HG02981 (cell line): ENCODE measurements around the gene TICAM2.

Experiments used
- ATAC-seq: cut with Tn5 transposase; IDR thresholded peaks from one replicate; pipeline ENCODE4 v1.9.1; 2021; ENCODE audit warnings: mild to moderate bottlenecking, moderate library complexity; ENCODE audit not compliant: unreplicated experiment

The TICAM2 gene

DNA sequence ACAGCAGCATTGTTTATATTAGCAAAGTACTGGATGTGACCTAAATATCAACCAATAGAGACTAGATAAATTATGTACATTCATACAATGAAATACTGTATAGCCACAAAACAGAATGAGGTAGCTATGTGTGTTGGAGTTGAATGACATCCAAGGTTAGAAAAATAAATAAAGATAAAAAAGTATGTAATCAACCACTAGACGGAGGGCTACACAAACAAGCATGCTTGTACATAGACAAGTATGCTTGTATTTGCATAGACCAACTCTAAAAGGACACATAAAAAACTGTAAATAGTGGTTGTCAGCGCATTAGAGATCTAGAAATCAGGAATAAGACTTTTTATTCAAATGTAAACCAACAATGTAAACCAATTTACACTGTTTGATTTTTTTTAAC is 60.7 kb downstream of the TICAM2 start:
- ATAC-seq, result no peak

DNA sequence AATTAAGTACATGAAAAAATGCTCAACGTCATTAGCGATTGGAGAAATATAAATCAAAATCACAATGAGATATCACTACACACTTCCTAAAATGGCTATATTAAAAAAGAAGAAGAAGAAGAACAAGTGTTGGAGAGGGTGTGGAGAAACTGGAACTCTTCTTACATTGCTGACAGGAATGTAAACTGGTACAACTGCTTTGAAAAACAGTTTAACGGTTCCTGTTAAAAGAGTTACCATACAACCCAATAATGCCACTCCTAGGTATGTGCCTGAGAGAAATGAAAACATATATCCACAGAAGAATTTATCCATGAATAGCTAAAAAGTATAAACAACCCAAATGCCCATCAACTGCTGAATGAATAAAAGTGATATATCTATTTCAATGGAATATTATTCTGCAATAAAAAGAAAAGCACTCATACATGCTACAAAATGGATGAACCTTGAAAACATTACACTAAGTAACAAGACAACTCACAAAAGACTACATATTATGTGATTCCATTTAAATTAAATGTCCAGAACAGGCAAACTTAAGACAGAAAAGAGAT is 66.7 kb downstream of the TICAM2 start:
- ATAC-seq, result no peak

DNA sequence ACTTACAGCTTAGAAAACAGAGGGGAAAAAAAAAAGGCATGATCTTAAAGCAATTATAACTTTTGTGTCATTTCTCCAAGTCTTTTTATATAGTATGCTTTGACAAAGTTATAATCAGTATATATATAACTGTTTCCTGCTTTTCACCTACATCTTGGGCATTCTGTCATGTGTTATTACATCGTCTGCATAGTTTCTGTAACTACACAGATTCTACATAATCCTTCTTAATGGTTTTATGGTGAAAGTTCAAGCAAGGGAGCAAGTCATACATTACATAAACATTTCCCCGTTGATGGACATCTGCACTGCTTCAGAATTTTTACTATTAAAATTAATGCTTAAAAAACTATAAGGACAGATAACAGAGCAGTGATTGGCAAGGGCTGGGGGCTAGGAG is 69.8 kb downstream of the TICAM2 start:
- ATAC-seq, result no peak

DNA sequence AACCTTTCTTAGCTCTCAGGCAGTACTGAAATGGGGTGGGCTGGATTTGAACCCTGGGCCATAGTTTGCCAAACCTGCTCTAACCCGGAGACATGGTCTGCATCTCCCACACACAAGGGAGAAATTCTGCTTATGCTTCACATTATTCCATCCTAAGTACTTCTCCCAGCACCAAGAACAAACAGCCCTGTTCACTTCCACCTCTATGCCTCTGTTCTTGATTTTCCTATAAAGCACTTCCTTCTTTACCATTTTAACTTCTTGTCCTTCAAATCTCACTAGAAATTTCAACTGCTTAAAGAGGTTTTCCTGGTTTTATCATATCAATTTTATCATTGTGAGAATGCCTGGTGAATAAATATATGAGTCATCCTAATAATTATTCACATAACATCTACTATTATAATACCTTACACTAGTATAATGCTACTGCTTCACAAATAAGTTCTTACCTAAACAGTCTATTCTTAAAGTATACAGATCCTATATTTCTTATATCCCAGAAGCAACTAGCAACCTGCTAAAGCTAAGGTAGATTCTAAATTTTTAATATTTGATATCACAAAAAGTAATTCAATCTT is 70.4 kb downstream of the TICAM2 start:
- no peak for ATAC-seq

DNA sequence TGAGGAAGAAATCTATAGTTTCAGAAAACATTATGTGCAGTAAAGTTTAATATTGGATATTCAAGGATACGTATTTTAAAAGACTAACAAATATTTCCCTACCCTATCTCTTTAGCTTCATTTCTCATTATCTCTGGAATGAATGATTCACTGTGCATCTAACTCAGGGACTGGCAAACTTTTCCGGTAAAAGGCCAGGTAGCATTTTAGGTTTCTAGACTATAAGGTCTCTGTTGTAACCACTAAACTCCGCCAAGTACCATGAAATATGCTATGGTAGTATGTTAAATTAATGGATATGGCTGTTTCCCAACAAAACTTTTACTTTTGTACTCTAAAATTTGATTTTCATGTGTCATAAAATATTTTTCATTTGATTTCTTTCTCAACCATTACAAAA is 70.9 kb downstream of the TICAM2 start:
- no peak for ATAC-seq

DNA sequence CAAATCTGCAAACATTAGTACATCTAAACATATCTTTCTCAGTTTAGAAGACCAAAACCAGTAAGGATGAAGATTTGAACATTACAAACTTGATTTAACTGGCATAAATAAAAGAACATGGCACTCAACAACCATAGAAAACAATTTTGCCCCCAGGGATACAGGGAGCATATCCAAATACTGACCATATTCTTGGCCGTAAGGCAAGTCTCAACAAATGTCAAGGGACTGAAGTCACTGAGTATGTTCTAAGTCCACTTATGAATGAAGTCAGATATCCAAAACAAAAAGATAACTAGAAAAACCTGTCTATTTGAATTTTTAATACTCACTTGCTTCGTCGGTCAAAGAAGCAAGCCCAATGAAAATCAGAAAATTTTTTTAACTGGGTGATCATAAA is 71.9 kb downstream of the TICAM2 start:
- no peak for ATAC-seq
